ENCODE data around the gene PIH1D1. TPM values are rescaled to one million over a fixed set of nuclear protein-coding genes. Genes with fewer than 3 reads are reported as not detected.

PIH1D1 gene
- total RNA-seq, 1 experiment from 2014 or later = 166 TPM

- Histone ChIP-seq H3K9ac (ENCODE audit: extremely low read depth, insufficient read length, low read length) (no peak overlapping the region), H2BK12ac (ENCODE audit: insufficient read length, low read depth, low read length) (no peak overlapping the region), H3K4me1 (ENCODE audit: insufficient read depth, low read length) (no peaks in the 10 kb centered on the region), H3K56ac (ENCODE audit: insufficient read length, low read depth, low read length) (no peak overlapping the region), H4K5ac (ENCODE audit: insufficient read length, low read depth, low read length) (no peak overlapping the region), H2BK5ac (ENCODE audit: insufficient read length, low read length) (no peak overlapping the region), H3K23me2 (ENCODE audit: insufficient read length, low read depth, low read length, poor library complexity, severe bottlenecking) (peaks cover 13% of the 10 kb centered on the region), H2AFZ (ENCODE audit: low read length) (no peak overlapping the region), H2BK15ac (ENCODE audit: low read depth, low read length) (no peak overlapping the region), H3K14ac (ENCODE audit: insufficient read depth, low read length) (no peak overlapping the region), H3K27ac (ENCODE audit: insufficient read length, low read depth, low read length) (no peak overlapping the region), H3K9me3 (ENCODE audit: control insufficient read depth, low read depth, low read length) (no peaks in the 10 kb centered on the region), H3T11ph (ENCODE audit: low read length) (no peak overlapping the region), H3K4ac (ENCODE audit: low read depth, low read length) (no peak overlapping the region), H2BK120ac (ENCODE audit: low read depth, low read length, poor library complexity, severe bottlenecking) (no peak overlapping the region), H2AK5ac (ENCODE audit: insufficient read length, low read length) (no peak overlapping the region), H3K18ac (ENCODE audit: insufficient read length, low read depth, low read length) (peak overlapping the region; percentile 47), H3K79me2 (ENCODE audit: insufficient read depth, low read length) (peaks cover 18% of the 10 kb centered on the region), H4K91ac (ENCODE audit: insufficient read length, low read depth, low read length) (no peak overlapping the region), H4K20me1 (ENCODE audit: control insufficient read depth, insufficient read depth, insufficient read length) (no peaks in the 10 kb centered on the region), H3K79me1 (ENCODE audit: insufficient read depth, low read depth, low read length, poor library complexity, severe bottlenecking) (no peaks in the 10 kb centered on the region), H3K23ac (ENCODE audit: insufficient read length, low read depth, low read length) (no peak overlapping the region), H3K27me3 (ENCODE audit: insufficient read depth, low read length) (no peaks in the 10 kb centered on the region), H4K8ac (replicated peaks; ENCODE audit: insufficient read length, low read depth, low read length) (no peak overlapping the region), H2BK20ac (ENCODE audit: low read depth, low read length, poor library complexity, severe bottlenecking) (no peak overlapping the region), H3K4me2 (ENCODE audit: insufficient read depth, insufficient read length, low read length) (no peak overlapping the region)
- Mint-ChIP-seq H3K4me3 (peak overlapping the region; percentile 91 to 96; a peak in 4 of 5 replicates), H3K36me3 (ENCODE audit: insufficient read depth in 1 of 3, low read depth in 3 of 3) (peaks cover 43% of the 10 kb centered on the region in 3 experiments), H3K27ac (peak overlapping the region in 1 of 3 experiments; percentile 100; a peak in 1 of 7 replicates), H3K9me3 (peaks cover 12 to 14% of the 10 kb centered on the region in 2 experiments; a peak in 4 of 5 replicates), H3K27me3 (ENCODE audit: low read depth) (peaks cover 11% of the 10 kb centered on the region; the same call in 1 of the 2 replicates), H3K4me1 (peaks cover 13 to 20% of the 10 kb centered on the region in 2 experiments)
- DNase-seq = no peak
- TF ChIP-seq CTCF (conservative IDR thresholded peaks at IDR 0.05) = peak; percentile 34; the same call in 1 of the 3 replicates
- no CpG with 5 or more reads among the region's 23 CpGs for WGBS (ENCODE audit: extremely low coverage, insufficient read length, low lambda C conversion rate)
These were observed 35.2 kb upstream of the PIH1D1 start for GRCh38 chr19:49486710-49487276.

All from H9 (cell line).